ENCODE data around the gene MUL1. TPM values are rescaled to one million over a fixed set of nuclear protein-coding genes. Genes with fewer than 3 reads are reported as not detected.

MUL1 gene
- total and polyA plus RNA-seq, 2 of the 4 experiments (the other 2 are of a cell fraction) = 20.7 to 21.1 TPM

DNA sequence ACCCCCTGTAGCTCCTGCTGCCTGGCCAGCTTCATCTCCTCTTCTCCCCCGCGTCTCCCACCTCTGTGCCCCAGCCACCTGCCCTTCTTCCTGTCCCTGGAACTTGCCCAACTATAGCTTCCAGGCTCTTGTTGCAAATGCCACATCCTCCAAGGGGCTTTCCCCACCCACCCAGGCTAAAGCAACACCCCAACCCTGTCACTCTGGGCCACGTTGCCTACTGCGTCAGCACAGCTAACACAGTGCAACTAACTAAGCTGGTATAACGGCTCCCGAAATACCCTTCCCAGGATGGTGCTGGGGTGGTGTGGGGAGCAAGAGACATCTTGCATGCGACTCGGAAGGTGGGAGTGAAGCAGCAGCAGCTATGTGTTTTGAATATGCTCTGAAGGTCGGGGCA is 41.7 kb downstream of the MUL1 start:
- in situ Hi-C loops (cut with MboI; ENCODE audit: low sequenced_read_pairs) = no loop called here
- Histone ChIP-seq H4K8ac (ENCODE audit: low read depth in 2 of 2, low read length in 2 of 2) (no peak overlapping the region), H3K9me3 (ENCODE audit: control insufficient read depth, insufficient read depth, low read length) (no peaks in the 10 kb centered on the region; the same call in 1 of the 2 replicates), H2BK120ac (ENCODE audit: low read depth, low read length) (no peak overlapping the region), H4K5ac (ENCODE audit: low read depth, low read length) (no peak overlapping the region), H2BK5ac (ENCODE audit: low read depth, low read length, poor library complexity, severe bottlenecking) (no peak overlapping the region), H3K27ac (ENCODE audit: insufficient read depth, low read length) (no peak overlapping the region), H2AFZ (replicated peaks; ENCODE audit: low read length, poor library complexity) (no peak overlapping the region), H4K20me1 (ENCODE audit: insufficient read depth, low read length) (no peaks in the 10 kb centered on the region), H4K91ac (ENCODE audit: insufficient read depth, low read depth, low read length) (no peak overlapping the region), H3K36me3 (ENCODE audit: control insufficient read depth, insufficient read depth, low read length) (no peaks in the 10 kb centered on the region), H3K4ac (ENCODE audit: low read depth, low read length) (no peak overlapping the region), H2AK9ac (replicated peaks; ENCODE audit: low read depth, low read length, poor library complexity) (no peak overlapping the region), H3K9me1 (ENCODE audit: insufficient read depth, low read length) (no peaks in the 10 kb centered on the region), H3K14ac (replicated peaks; ENCODE audit: low read depth, low read length) (no peak overlapping the region), H3K18ac (ENCODE audit: low read depth, low read length) (no peak overlapping the region), H2AK5ac (ENCODE audit: low read depth, low read length) (no peak overlapping the region), H3K4me3 (ENCODE audit: insufficient read depth, low read depth, low read length) (no peak overlapping the region), H3K23ac (ENCODE audit: low read depth, low read length) (no peak overlapping the region), H3K27me3 (ENCODE audit: control insufficient read depth, insufficient read depth, low read length) (peaks cover 61% of the 10 kb centered on the region), H3K56ac (ENCODE audit: extremely low read depth, insufficient read depth, low read length) (no peak overlapping the region), H3K4me2 (ENCODE audit: low read depth, low read length) (no peak overlapping the region), H3K9ac (ENCODE audit: low read depth, low read length) (no peak overlapping the region), H2BK20ac (ENCODE audit: low read depth, low read length) (no peak overlapping the region), H3K79me1 (ENCODE audit: low read depth in 1 of 2, low read length in 2 of 2) (no peaks in the 10 kb centered on the region), H2BK15ac (ENCODE audit: low read depth, low read length) (no peak overlapping the region), H3K4me1 (ENCODE audit: control insufficient read depth, insufficient read depth, low read length) (no peaks in the 10 kb centered on the region)
- DNase-seq (no peak), ATAC-seq (ENCODE audit: low read depth) (no peak)
- no CpG with 5 or more reads among the region's 9 CpGs for WGBS, 2 experiments (ENCODE audit: extremely low coverage in 2 of 2, insufficient read length in 1 of 2)
- dilution Hi-C loops (cut with HindIII; ENCODE audit: low sequenced_read_pairs, unreplicated experiment) = no loop called here
- ChIA-PET CTCF (no interaction called here), POLR2A (ENCODE audit: unreplicated experiment) (no interaction called here)
- no peak for TF ChIP-seq MAZ (IDR thresholded peaks at IDR 0.05; ENCODE audit: borderline replicate concordance, low read depth, low read length)
- TF ChIP-seq SMC3 (IDR thresholded peaks at IDR 0.05; ENCODE audit: low read depth, low read length) = no peak
- no peak for TF ChIP-seq FOS (IDR thresholded peaks at IDR 0.05; ENCODE audit: low read depth, low read length)
- TF ChIP-seq MXI1 (IDR thresholded peaks at IDR 0.05; ENCODE audit: borderline replicate concordance, low read depth, low read length) = no peak
- no peak for TF ChIP-seq BHLHE40 (IDR thresholded peaks at IDR 0.05; ENCODE audit: low read depth, low read length)
- TF ChIP-seq, protein P1, sequence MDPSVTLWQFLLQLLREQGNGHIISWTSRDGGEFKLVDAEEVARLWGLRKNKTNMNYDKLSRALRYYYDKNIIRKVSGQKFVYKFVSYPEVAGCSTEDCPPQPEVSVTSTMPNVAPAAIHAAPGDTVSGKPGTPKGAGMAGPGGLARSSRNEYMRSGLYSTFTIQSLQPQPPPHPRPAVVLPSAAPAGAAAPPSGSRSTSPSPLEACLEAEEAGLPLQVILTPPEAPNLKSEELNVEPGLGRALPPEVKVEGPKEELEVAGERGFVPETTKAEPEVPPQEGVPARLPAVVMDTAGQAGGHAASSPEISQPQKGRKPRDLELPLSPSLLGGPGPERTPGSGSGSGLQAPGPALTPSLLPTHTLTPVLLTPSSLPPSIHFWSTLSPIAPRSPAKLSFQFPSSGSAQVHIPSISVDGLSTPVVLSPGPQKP (IDR thresholded peaks at IDR 0.05; ENCODE audit: borderline replicate concordance, low read depth, low read length) = no peak
- TF ChIP-seq, protein P2, sequence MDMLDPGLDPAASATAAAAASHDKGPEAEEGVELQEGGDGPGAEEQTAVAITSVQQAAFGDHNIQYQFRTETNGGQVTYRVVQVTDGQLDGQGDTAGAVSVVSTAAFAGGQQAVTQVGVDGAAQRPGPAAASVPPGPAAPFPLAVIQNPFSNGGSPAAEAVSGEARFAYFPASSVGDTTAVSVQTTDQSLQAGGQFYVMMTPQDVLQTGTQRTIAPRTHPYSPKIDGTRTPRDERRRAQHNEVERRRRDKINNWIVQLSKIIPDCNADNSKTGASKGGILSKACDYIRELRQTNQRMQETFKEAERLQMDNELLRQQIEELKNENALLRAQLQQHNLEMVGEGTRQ (IDR thresholded peaks at IDR 0.05; ENCODE audit: low read depth, low read length) = no peak
- TF ChIP-seq RFX5 (IDR thresholded peaks at IDR 0.05; ENCODE audit: low read depth, low read length) = no peak
- TF ChIP-seq MAFK (IDR thresholded peaks at IDR 0.05; ENCODE audit: low read depth, low read length) = no peak
- no peak for TF ChIP-seq CHD1 (IDR thresholded peaks at IDR 0.05; ENCODE audit: low read depth, low read length)
- no TSS peak for BruUV-seq (replicated peaks)
- intact Hi-C loops (cut with micrococcal nuclease) = no loop called here

Measured in IMR-90 (cell line).